ENCODE measurements around the gene CX3CR1. TPM values are rescaled to one million over a fixed set of nuclear protein-coding genes. Genes with fewer than 3 reads are reported as not detected.

CX3CR1 gene
- total and polyA plus RNA-seq, 8 donors: 1.8 to 6.4 (median 4.6) TPM

DNA sequence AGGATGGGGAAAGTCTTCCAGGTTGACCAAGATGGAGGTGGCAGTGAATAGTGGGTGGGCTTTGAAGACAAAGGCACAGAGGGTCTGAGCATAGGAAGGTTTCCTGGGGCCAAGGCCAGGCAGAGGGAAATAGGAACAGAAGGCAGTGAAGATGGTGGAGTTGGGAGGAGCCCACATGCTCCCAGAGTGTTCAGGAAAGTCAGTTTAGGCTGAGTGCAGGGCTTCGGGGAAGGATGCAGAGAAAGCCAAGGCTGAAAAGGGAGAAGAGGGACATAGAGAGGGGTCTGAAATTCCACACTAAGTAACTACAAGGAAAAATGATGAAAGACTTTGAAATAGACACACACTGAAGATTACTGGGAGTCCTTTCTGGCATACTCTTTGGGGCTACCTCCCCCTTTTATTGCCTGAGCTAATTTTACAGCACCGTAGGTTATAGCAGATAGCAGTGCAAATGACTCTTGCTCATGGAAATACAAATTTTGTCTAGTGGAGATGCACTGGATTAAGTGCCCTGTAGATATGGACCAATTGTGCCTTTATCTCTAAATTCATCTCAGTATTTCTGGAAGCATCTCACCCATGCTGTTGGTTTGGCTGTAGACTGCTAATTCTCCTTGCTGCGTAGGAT is 3.8 kb downstream of the CX3CR1 start:
- intact Hi-C loops (cut with DNase I): no loop called here
- no peak overlapping the region for H3K27ac ChIP-seq

DNA sequence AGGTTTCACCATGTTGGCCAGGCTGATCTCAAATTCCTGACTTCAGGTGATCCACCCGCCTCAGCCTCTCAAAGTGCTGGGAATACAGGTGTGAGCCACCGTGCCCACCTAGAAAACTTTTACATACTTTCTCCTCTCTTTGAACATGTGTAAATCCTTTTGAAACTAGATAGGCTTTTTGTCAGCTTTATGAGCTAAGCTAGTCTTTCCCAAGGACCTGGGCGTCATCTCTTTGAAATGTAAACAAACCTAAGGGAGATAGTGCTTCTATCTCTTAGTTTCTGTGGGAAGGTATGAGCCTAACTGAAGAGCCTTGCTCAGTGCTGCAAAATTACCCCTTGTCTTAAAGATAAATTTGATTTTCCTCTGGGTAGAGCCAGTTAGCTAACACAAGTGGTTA is 4.8 kb downstream of the CX3CR1 start:
- no peak for TF ChIP-seq CTCF (IDR thresholded peaks at IDR 0.05)
- ATAC-seq: no peak

More for the DNA sequence above, 3.8 kb downstream of the CX3CR1 start:
- Histone ChIP-seq H3K27me3 (no peaks in the 10 kb centered on the region), H3K36me3 (no peaks in the 10 kb centered on the region), H3K9me3 (no peaks in the 10 kb centered on the region), H3K4me1 (peaks cover 0 to 59% of the 10 kb centered on the region in 2 donors), H3K4me3 (no peak overlapping the region)
- TF ChIP-seq CTCF (IDR thresholded peaks at IDR 0.05): no peak
- ATAC-seq: no peak
- DNase-seq: no peak

DNA sequence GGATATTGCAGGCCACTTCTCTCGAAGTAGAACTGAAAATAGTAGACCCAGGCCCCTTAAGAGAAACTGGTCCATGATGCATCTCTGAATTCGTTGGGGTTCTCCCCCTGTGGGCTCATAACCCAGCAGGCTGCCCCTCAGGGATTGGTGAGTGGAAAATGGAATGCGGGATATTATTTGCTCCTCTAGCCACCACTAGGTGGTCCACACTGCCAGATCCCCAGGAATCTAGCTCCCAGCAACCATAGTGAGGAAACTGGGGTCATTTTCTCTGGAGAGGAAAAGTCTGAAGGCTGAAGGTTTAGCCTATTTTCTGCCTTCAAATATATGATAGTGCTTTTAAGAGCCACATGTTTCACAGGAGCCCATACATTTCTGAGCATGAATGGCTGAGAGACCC is 6.7 kb downstream of the CX3CR1 start:
- H3K4me1 ChIP-seq: peaks cover 0 to 51% of the 10 kb centered on the region in 2 donors
- H3K27me3 ChIP-seq: no peaks in the 10 kb centered on the region
- peak overlapping the region in 1 of 2 donors; percentile 83 for H3K27ac ChIP-seq
- H3K9me3 ChIP-seq: no peaks in the 10 kb centered on the region
- TF ChIP-seq CTCF (IDR thresholded peaks at IDR 0.05): no peak
- DNase-seq: no peak
- no peaks in the 10 kb centered on the region for H3K36me3 ChIP-seq
- no peak for ATAC-seq
- intact Hi-C loops (cut with DNase I): no loop called here
- H3K4me3 ChIP-seq: no peak overlapping the region

More for the DNA sequence above, 4.8 kb downstream of the CX3CR1 start:
- intact Hi-C loops (cut with DNase I): no loop called here
- Histone ChIP-seq H3K36me3 (no peaks in the 10 kb centered on the region), H3K4me1 (peaks cover 0 to 56% of the 10 kb centered on the region in 2 donors), H3K27me3 (no peaks in the 10 kb centered on the region), H3K9me3 (no peaks in the 10 kb centered on the region), H3K27ac (no peak overlapping the region), H3K4me3 (no peak overlapping the region)
- no peak for DNase-seq

DNA sequence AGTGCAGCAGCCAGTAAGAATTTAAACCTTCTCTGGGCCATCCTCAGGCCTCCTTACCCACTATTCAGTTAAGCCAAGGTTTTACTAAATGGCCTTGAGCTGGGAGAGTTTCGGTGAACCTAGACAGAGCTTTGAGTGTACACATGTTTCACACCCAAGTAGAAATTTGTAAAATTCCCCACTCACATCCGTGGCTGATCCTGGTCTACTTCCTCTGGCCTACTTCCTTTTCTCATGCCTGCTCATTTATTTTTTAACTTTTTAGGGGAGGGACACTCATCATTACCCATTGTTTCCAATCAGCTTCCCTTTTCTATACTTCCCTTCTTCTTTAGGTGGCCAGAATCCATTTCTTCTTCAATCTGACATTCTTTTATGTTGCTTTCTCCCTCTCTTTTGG is 7.6 kb downstream of the CX3CR1 start:
- Histone ChIP-seq H3K9me3 (no peaks in the 10 kb centered on the region), H3K4me1 (peaks cover 0 to 49% of the 10 kb centered on the region in 2 donors), H3K36me3 (no peaks in the 10 kb centered on the region), H3K4me3 (no peak overlapping the region), H3K27me3 (no peaks in the 10 kb centered on the region), H3K27ac (peak overlapping the region in 1 of 2 donors; percentile 83)
- ATAC-seq (peak; percentile 18), DNase-seq (no peak)
- intact Hi-C loops (cut with DNase I): no loop called here
- TF ChIP-seq CTCF (IDR thresholded peaks at IDR 0.05): no peak

DNA sequence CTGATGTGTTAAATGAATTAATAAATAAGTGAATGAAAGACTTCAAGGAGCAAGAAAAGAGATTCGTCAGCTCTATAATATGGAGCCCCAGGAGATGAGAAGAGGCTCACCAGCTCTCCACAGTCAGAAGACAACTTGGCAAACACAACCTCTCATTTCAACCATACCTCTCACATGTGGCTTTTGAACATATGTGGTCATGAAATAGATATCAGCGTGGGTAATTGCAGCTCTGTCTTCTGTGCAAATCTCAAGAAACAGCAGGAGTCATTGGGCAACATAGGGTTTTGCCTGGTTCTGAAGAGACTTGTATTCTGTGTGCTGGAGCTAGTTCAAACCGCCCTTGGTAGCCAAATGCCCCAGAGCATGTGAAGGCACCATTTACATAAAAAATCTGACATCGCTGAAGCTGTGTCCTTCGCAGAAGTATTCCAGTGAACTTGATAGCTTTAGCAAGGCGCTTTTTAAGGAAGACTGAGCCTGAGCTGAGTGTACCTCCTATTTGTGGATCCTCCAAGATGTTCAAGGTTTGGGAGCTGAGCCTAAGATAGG is 8.4 kb downstream of the CX3CR1 start:
- DNase-seq: no peak
- no peaks in the 10 kb centered on the region for H3K36me3 ChIP-seq
- ATAC-seq: no peak
- TF ChIP-seq CTCF (IDR thresholded peaks at IDR 0.05): no peak
- H3K4me3 ChIP-seq: no peak overlapping the region
- H3K27ac ChIP-seq: peak overlapping the region in 1 of 2 donors; percentile 83
- H3K27me3 ChIP-seq: no peaks in the 10 kb centered on the region
- intact Hi-C loops (cut with DNase I): no loop called here
- H3K9me3 ChIP-seq: no peaks in the 10 kb centered on the region
- peaks cover 0 to 42% of the 10 kb centered on the region in 2 donors for H3K4me1 ChIP-seq

All from left lung (tissue), 10 donors.